ENCODE results near the gene NAB2.

The NAB2 gene

DNA sequence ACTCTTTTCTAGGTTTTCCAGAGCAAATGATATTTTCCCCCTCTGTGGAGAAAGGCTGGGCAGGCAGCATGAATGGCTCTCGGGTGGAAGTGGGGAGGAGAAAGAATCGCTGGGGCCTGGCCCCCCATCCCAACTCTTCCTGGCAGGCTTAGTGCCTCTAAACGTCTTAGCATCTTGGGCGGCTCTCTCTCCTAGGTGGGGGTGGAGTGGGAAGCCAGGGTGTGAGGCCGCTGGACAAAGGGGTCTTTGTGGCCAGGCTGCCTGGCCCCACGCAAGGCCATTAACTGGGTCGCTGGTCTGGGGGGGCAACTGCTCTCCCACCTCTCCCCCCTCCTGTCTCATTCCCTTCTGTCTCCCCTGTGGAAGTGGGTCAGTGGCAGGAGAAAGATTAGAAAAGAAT, 53.8 kb downstream of the NAB2 start (continued):
- TF ChIP-seq ZNF571 (tag by site-specific recombination; IDR thresholded peaks at IDR 0.05) = no peak
- no peak for TF ChIP-seq ZNF530 (tag by site-specific recombination; IDR thresholded peaks at IDR 0.05; ENCODE audit: low read depth)
- TF ChIP-seq, protein P1, sequence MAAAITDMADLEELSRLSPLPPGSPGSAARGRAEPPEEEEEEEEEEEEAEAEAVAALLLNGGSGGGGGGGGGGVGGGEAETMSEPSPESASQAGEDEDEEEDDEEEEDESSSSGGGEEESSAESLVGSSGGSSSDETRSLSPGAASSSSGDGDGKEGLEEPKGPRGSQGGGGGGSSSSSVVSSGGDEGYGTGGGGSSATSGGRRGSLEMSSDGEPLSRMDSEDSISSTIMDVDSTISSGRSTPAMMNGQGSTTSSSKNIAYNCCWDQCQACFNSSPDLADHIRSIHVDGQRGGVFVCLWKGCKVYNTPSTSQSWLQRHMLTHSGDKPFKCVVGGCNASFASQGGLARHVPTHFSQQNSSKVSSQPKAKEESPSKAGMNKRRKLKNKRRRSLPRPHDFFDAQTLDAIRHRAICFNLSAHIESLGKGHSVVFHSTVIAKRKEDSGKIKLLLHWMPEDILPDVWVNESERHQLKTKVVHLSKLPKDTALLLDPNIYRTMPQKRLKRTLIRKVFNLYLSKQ (tag by site-specific recombination; IDR thresholded peaks at IDR 0.05; ENCODE audit: borderline replicate concordance) = no peak
- TF ChIP-seq HOXA7 (CRISPR knock-in tag; IDR thresholded peaks at IDR 0.05; ENCODE audit: borderline replicate concordance) = no peak
- TF ChIP-seq, protein P2, sequence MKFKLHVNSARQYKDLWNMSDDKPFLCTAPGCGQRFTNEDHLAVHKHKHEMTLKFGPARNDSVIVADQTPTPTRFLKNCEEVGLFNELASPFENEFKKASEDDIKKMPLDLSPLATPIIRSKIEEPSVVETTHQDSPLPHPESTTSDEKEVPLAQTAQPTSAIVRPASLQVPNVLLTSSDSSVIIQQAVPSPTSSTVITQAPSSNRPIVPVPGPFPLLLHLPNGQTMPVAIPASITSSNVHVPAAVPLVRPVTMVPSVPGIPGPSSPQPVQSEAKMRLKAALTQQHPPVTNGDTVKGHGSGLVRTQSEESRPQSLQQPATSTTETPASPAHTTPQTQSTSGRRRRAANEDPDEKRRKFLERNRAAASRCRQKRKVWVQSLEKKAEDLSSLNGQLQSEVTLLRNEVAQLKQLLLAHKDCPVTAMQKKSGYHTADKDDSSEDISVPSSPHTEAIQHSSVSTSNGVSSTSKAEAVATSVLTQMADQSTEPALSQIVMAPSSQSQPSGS (tag by site-specific recombination; IDR thresholded peaks at IDR 0.05; ENCODE audit: low read depth) = no peak

DNA sequence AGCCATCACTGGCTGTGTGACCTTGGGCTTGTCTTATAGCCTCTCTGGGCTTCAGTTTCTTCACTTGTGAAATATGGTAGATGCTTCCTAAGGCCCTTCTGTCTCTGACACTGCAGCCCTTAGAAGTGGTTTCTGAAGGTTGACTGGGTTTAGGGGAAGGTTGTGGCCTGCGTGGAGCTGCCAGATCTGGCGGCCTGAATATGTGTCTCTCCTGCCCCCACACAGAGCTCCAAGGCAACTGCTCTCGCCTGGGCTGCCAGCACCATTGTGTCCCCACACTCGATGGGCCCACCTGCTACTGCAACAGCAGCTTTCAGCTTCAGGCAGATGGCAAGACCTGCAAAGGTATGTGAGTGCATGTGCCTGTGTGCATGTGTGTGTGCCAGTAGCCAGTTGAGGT, 54.5 kb downstream of the NAB2 start:
- no peak for TF ChIP-seq TCF7L2 (IDR thresholded peaks at IDR 0.05; ENCODE audit: borderline replicate concordance, low read depth, low read length)
- TF ChIP-seq ZNF23 (tag by site-specific recombination; IDR thresholded peaks at IDR 0.05; ENCODE audit: borderline replicate concordance) = no peak
- TF ChIP-seq ZFP41 (tag by site-specific recombination; IDR thresholded peaks at IDR 0.05; ENCODE audit: borderline replicate concordance) = no peak
- no peak for TF ChIP-seq ZNF664 (tag by site-specific recombination; IDR thresholded peaks at IDR 0.05)
- TF ChIP-seq ZNF585B (tag by site-specific recombination; IDR thresholded peaks at IDR 0.05) = no peak
- TF ChIP-seq ZNF354C (tag by site-specific recombination; IDR thresholded peaks at IDR 0.05; ENCODE audit: borderline replicate concordance, low read depth) = no peak
- TF ChIP-seq ZNF391 (tag by site-specific recombination; IDR thresholded peaks at IDR 0.05; ENCODE audit: borderline replicate concordance, low read depth) = no peak
- no peak for TF ChIP-seq ZNF621 (tag by site-specific recombination; IDR thresholded peaks at IDR 0.05)
- TF ChIP-seq, protein P3, sequence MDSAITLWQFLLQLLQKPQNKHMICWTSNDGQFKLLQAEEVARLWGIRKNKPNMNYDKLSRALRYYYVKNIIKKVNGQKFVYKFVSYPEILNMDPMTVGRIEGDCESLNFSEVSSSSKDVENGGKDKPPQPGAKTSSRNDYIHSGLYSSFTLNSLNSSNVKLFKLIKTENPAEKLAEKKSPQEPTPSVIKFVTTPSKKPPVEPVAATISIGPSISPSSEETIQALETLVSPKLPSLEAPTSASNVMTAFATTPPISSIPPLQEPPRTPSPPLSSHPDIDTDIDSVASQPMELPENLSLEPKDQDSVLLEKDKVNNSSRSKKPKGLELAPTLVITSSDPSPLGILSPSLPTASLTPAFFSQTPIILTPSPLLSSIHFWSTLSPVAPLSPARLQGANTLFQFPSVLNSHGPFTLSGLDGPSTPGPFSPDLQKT (IDR thresholded peaks at IDR 0.05; ENCODE audit: borderline replicate concordance, low read depth, low read length) = no peak
- ChIA-PET POLR2A (interaction anchor here (0.9 kb wide), 1 partner anchor 15 kb away, joined by 8 read pairs; the partner anchor contains the start of gene LRP1), CTCF (interaction anchor here (0.7 kb wide), 1 partner anchor 155 kb away, joined by 4 read pairs; no protein-coding TSS in a partner anchor)
- Histone ChIP-seq H3K4me3 (ENCODE audit: low read depth, low read length) (no peak overlapping the region), H3K4me1 (ENCODE audit: control insufficient read depth, insufficient read depth, low read length) (no peaks in the 10 kb centered on the region), H3K9me3 (ENCODE audit: control insufficient read depth, insufficient read depth, low read depth, low read length) (no peaks in the 10 kb centered on the region), H3K27ac (ENCODE audit: extremely low read depth, low read depth, low read length) (no peak overlapping the region), H3K36me3 (ENCODE audit: control insufficient read depth in 2 of 2, insufficient read depth in 1 of 2, low read length in 2 of 2) (peaks cover 0 to 95% of the 10 kb centered on the region in 2 experiments; a peak in 2 of 3 replicates)
